Right forelimb (tissue), 1 donor: ENCODE results near the gene GLIPR1L2.
"Not testable (repeated sequence)": the region's sequence is repeated elsewhere in the genome, so short reads cannot be mapped to it uniquely, and the experiment has no call there.

Source experiments
- DNase-seq: peaks from one replicate; pipeline ENCODE4 v3.0.0-alpha.2; 2018

Gene GLIPR1L2

GRCh38 chr12:75438059-75438754 lies 47.3 kb downstream of the GLIPR1L2 start:
- no peak for DNase-seq

DNA sequence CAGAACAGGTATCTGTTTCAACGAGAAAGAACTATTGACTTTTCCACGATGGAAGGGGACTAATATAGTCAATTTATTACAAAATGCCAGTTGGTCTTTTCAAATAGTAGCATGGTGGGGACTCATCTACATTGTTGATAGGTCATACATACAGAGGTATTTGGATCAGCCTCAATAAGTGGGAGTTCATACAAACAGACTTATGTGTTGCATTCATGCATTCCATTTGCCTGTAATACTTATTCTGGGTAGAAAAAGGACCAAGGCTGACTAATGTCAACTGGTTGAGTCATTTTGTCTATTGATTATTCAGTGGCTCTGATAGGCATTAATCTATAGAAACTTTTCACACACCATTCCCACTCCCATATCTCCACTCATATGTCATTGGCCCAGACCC lies 48.2 kb downstream of the GLIPR1L2 start:
- DNase-seq: no peak

GRCh38 chr12:75439930-75440329 lies 49.0 kb downstream of the GLIPR1L2 start:
- DNase-seq: no peak

DNA sequence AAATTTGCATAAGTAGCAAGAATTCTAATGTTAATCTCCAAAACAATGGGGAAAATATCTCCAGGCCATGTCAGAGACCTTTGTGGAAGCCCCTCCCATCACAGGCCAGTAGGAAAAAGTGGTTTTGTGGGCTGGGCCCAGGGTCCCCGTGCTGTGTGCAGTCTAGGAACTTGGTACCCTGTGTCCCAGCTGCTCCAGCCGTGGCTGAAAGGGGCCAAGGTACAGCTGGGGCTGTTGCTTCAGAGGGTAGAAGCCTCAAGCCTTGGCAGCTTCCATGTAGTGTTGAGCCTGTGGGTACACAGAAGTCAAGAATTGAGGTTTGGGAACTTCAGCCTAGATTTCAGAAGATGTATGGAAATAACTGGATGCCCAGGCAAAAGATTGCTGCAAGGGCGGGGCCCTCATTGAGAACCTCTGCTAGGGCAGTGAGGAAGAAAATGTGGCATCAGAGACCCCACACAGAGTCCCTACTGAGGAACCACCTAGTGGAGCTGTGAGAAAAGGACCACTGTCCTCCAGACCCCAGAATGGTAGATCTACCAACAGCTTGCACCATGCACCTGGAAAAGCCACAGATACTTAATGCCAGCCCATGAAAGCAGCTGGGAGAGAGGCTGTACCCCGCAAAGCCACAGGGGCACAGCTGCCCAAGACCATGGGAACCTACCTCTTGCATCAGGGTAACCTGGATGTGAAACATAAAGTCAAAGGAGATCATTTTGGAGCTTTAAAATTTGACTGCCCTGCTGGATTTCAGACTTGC lies 51.0 kb downstream of the GLIPR1L2 start:
- not testable (repeated sequence) for DNase-seq

GRCh38 chr12:75442454-75442853 lies 51.6 kb downstream of the GLIPR1L2 start:
- not testable (repeated sequence) for DNase-seq

DNA sequence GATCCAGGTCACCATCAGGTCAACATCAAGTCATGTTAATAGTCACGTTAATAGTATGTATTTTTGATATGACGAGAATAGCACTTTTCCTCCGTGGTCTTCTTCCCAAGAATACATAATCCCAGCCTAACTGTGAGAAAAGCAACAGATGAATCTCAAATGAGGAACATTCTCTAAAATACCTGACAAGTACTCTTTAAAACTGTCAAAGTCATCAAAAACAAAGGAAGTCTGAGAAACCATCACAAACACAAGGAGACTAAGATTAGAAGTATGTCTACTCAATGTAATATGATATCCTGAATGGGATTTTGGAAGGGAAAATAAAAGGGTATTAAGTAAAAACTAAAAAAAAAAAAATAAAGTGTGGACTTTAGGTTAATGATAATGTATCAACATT lies 52.8 kb downstream of the GLIPR1L2 start:
- DNase-seq: no peak

DNA sequence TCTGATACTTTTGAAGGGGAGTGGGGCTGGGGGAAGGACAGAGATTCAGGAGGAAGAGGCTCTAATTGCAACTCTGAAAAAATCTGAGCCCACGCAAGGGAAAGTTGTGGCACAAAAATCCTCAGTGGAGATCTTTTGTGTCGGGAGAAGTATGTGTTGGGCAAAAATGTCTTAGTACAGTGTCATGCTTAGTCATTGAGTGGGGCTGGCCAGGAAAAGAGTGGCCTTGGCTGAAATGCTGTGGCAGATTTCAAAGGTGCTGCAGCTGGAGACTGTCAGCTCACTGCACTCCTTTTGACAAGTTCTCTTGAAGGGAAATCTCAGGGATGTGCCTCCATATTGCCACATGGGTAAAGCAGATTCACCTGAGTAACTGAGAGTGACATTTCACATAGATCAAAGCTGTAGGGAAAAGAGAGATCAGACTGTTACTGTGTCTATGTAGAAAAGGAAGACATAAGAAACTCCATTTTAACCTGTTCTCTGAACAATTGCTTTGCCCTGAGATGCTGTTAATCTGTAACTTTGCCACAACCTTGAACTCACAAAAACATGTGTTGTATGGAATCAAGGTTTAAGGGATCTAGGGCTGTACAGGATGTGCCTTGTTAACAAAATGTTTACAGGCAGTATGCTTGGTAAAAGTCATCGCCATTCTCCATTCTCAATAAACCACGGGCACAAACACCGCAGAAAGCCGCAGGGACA lies 53.7 kb downstream of the GLIPR1L2 start:
- no peak for DNase-seq

DNA sequence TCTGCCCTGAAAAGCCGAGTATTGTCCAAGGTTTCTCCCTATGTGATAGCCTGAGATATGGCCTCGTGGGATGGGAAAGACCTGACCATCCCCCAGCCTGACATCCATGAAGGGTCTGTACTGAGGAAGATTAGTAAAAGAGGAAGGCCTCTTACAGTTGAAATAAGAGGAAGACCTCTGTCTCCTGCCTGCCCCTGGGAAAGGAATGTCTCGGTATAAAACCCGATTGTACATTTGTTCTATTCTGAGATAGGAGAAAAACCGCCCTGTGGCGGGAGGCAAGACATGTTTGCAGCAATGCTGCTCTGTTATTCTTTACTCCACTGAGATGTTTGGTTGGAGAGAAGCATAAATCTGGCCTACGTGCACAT lies 54.2 kb downstream of the GLIPR1L2 start:
- not testable (repeated sequence) for DNase-seq

DNA sequence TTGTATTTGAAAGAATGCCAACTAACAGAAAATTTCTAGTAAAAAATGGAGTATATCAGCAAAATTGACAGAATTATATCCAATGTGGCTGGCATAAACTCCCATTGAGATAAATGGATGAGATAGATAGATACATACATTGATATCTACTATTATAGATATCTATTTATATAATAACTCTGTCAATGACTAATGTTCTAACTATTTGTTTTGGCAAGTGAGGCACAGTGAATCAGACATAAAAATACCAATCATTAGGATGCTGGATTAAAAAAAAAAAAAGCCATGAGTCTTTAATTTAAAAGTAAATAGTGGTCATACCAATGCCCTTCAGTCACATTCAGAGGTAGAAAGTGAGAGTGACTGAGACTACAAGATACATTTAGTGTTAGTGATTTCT lies 56.0 kb downstream of the GLIPR1L2 start:
- DNase-seq: no peak

DNA sequence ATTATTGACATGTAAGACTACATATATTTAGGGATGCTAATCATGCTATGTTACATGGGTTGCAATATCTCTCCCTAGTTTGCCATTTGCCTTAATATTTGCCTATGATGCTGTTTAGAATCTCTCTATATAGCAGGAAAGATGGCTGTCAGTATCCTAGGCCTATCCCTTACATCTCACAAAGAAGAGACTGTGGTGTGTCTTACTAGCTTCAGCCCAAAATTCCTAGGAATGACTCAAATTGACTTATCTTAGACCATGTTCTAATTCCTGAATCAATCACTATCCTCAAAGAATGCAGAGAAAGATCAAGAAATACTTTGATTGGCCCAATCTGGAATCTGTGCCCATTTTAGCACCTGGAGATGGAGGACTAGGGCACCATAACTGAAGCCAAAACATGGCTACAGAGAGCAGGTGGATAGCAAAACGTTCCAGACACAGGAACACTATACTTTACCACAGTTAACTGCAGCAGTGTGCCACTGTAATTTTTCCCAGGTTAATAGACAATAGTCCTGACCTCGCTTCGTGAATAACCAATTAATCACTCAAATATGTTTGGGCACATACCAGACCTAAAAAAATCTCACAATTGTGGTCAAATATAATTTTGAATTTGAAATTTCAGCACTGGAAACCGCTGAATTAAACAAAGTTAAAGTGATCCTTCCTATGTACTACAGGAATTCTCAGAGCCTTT lies 57.0 kb downstream of the GLIPR1L2 start:
- DNase-seq: no peak

DNA sequence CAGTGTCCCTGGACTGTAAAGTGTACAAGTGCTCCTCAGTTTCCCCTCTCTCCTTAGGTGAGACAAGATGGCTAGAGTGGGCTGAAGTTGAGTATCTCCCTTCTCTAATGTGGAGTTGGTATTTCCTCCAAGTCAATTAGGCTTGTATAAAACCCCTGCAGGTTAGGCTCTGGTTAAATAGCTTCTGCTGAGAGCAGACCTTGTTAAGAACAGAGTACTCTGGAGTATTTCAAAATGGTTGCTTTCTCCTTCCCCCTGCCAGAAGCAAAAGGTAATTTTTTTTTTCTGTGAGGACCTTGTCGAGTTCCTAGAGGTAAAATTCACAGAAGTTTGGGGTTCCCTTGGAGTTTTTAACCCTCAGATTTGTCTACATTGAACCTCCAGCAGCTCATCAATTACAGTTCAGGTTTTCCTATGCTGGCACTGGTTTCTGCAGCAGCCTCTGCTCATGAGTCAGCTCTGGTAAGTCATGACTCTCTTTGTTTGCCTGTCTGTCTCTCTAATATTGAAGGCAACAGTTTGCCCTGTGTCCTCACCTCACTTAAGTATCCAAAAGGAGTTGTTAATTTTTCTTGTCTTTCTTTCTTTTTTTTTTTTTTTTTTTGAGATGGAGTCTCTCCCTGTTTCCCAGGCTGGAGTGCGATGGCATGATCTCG lies 61.9 kb downstream of the GLIPR1L2 start:
- DNase-seq: no peak

DNA sequence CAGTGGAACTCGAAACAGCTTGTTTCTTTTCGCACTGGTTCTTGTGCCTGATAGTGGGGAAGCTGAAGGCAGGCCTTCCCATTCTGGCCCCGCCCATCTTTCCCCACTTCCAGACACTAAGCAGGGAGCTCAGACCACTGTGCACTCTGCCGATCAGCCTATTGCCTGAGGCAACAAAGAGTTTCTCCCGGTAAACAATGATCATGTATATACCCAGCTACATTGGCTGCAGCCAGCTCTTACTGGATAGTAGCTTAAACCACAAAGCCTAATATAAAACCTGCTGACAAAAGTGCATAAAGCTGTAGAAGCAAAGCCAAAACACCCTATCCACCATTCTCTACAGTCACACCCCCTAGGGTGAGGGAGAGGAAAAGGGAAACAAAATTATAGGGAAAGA lies 65.0 kb downstream of the GLIPR1L2 start:
- no peak for DNase-seq

- DNase-seq: no peak
Observed at GRCh38 chr12:75457191-75457590, 66.3 kb downstream of the GLIPR1L2 start.

DNA sequence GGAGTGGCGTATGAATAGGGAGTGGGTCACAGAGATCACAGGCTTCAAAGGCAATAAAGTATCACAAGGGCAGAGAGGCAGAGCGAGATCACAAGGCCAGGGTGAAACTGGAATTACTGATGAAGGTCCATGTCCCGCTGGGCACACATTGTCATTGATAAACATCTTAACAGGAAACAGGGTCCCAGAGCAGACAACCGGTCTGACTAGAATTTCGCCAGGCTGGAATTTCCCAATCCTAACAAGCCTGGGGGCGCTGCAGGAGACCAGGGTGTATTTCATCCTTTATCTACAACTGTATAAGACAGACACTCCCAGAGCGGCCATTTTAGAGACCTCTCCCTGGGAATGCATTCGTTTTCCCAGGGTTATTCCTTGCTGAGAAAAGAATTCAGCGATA lies 67.0 kb downstream of the GLIPR1L2 start:
- DNase-seq: not testable (repeated sequence)

GRCh38 chr12:75459755-75460154 lies 68.9 kb downstream of the GLIPR1L2 start:
- DNase-seq: no peak

- no peak for DNase-seq
Observed at GRCh38 chr12:75460204-75460603, 69.3 kb downstream of the GLIPR1L2 start.

DNA sequence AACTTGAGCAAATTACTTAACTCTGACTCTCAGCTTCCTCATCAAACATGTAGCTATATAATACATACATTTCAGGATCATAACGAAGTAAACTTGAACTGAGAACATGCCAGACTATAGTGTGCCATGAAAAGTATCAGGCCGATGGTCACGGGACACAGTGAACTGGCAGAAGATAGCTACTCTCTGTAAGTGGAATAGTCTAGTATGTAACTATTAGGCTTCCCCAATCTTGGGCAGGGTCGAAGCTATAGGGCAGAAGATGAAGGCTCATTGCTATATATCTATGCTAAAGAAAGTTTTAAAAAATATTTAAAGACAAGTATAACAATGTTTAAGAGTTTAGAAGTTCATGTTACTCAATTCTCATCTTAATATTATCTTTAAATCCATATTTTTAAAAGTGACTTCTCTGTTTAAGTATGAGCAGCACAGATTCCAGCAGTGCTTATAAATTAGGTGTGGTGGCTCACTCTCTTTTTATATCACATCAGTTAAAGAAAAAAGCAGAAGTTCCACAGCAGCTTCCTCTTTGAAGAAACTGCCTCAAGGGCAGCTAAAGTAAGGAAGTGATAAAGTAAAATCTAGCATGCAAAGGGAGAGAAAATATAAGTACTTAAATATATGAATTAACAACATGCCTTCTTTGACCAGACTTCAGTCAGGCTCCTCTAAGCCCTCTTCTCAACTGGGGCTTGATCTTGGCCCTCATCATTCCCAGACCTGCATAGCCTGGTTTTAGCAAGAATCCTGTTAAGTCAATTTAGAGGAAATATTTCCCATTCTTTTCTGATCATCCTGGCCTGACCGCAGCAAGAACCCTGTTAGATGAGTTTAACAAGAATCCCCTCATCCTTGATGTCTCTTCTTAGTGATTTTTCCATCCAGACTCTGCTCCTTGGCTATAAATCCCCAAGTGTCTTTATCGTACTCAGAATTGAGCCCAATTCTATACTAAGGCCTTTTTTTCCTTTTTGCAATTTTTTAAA lies 81.3 kb downstream of the GLIPR1L2 start:
- no peak for DNase-seq

DNA sequence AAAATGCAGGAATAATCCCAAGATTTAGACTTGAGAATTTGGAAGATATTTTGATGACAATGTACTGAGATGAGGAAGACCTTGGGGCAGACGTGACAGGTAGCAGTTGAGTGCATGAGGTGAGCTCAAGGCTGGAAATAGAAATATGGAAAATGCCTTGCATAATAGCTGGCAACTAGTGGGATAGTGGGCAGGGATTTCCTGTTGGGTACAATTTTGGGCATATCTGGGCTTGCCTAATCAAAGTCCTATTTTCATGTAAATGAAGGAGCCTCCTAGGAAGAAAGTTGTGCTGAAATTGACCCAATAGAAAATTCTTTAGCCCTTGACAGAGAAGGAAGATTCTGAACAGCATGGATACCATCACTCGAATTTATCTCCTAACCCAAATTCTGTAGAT lies 83.2 kb downstream of the GLIPR1L2 start:
- no peak for DNase-seq

- DNase-seq: no peak
Observed at GRCh38 chr12:75476071-75476470, 85.2 kb downstream of the GLIPR1L2 start.

DNA sequence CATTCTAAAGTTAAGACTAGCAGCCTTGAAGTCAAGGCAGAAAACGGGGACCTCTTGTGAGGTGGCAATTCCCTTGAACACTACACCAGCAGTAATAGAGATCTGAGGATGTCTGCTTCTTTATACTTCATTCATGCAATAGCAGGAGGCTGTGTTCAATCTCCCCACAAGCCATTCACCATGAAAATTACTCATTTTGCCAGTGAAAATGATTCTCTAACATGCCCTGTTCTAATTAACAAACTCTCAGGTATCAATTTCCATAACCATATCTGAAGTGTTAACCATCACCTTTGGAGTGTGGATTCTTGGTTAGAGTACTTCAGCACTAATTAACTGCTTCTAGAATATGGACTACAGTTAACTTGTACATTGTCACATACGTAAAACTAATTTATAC lies 86.2 kb downstream of the GLIPR1L2 start:
- DNase-seq: no peak

DNA sequence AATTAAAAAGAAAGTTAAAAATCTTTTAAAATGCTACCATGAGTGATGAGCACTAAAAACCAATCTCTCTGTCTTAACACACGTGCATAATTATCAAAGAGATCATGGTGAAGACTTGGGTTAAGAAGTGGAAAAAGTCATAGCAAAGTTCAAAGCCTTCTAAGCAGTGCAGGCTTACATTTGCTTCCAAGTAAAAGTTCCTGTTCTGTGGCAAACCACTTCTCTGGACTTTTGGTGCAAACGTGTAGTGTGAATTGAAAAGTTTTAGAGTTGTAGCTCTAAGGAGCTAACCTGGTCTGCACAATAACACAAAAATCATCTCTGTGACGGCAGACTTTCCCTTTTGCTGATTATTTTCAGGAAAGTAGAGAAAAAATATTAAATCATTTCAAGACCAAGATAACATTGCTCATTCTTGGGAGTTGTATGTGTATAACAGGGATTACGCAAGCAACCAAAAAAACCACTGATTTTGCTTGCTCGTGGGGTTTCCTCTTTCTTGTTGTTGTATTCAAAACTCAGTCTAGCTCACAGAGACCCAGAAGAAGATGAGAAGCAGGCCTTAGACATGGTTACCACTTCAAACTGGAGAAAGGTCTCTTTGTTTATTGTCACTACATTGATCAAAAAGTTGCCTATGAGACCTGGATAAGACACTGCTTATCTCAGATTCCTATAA lies 87.4 kb downstream of the GLIPR1L2 start:
- no peak for DNase-seq
